SIG-M5 treated with dmso at 0.1 percent for 504 hours (cell line): ENCODE results near the gene MYO5C.

ENCODE experiments used
- DNase-seq: peaks from one replicate; lab custom pipeline; 2025; ENCODE audit not compliant: unreplicated experiment; lab: John Stamatoyannopoulos, UW

The MYO5C gene

GRCh38 chr15:52153900-52154895 lies 141.4 kb downstream of the MYO5C start:
- no peak for DNase-seq

- no peak for DNase-seq
These were observed 144.3 kb downstream of the MYO5C start for GRCh38 chr15:52151353-52151752.

GRCh38 chr15:52150871-52151270 lies 144.7 kb downstream of the MYO5C start:
- no peak for DNase-seq

- no peak for DNase-seq
These were observed 145.4 kb downstream of the MYO5C start for GRCh38 chr15:52150043-52150825.

GRCh38 chr15:52148403-52148802 lies 147.2 kb downstream of the MYO5C start:
- DNase-seq = no peak

GRCh38 chr15:52146776-52147175 lies 148.8 kb downstream of the MYO5C start:
- DNase-seq = no peak

- no peak for DNase-seq
These were observed 149.3 kb downstream of the MYO5C start for GRCh38 chr15:52146261-52146660.

- no peak for DNase-seq
These were observed 150.9 kb downstream of the MYO5C start for GRCh38 chr15:52144656-52145178.

GRCh38 chr15:52143873-52144272 lies 151.7 kb downstream of the MYO5C start:
- no peak for DNase-seq
